Coronary artery (tissue), 2 donors: Measurements from ENCODE around the gene SARS1.
"Not testable (repeated sequence)": the region's sequence is repeated elsewhere in the genome, so short reads cannot be mapped to it uniquely, and the experiment has no call there.

Experiments used
- DNase-seq: peaks from one replicate; pipeline ENCODE4 v3.0.0-alpha.2; 2017; ENCODE audit warnings: low spot score
- H3K27ac ChIP-seq, 2 donors: fragments of 200-600 bp; sonication (generic); one replicate each; pipeline ENCODE4 v1.5.1; 2016 to 2019
- H3K4me3 ChIP-seq: fragments of 200-600 bp; sonication (generic); 2 replicates; pipeline ENCODE4 v1.5.1; 2016; ENCODE audit warnings: mild to moderate bottlenecking, moderate library complexity
- TF ChIP-seq, protein P1 (sequence below): fragments of 200-600 bp; sonication (generic); IDR thresholded peaks from one replicate; pipeline ENCODE4 v1.5.1; 2019; ENCODE audit warnings: antibody characterized with exemption

Gene SARS1

DNA sequence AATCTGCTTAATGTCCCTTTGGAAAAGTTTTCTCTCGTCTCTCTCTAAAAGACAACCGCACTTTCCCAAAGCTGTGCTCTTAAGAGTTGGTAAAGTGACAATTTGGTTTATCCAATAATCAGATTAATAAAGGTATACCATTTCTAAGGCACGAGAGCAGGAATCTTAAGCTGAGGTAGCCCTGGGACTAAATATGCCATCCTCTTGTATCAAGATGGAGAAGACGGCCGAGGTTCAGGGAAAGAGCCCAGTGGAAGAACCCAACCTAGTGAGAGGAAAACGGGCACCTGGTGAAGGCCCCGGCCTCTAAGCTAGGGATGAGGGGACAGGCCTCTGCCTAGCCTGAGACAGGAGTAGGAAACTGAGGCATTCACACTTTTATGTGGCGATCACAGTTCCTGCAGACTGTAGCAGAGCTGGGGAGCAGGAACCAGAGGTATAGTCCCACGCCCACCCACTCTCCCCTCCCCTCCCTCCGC lies 334 bp upstream of the SARS1 start:
- TF ChIP-seq, protein P1, sequence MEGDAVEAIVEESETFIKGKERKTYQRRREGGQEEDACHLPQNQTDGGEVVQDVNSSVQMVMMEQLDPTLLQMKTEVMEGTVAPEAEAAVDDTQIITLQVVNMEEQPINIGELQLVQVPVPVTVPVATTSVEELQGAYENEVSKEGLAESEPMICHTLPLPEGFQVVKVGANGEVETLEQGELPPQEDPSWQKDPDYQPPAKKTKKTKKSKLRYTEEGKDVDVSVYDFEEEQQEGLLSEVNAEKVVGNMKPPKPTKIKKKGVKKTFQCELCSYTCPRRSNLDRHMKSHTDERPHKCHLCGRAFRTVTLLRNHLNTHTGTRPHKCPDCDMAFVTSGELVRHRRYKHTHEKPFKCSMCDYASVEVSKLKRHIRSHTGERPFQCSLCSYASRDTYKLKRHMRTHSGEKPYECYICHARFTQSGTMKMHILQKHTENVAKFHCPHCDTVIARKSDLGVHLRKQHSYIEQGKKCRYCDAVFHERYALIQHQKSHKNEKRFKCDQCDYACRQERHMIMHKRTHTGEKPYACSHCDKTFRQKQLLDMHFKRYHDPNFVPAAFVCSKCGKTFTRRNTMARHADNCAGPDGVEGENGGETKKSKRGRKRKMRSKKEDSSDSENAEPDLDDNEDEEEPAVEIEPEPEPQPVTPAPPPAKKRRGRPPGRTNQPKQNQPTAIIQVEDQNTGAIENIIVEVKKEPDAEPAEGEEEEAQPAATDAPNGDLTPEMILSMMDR: no peak
- Histone ChIP-seq H3K4me3 (peak overlapping the region; percentile 91), H3K27ac (peak overlapping the region; percentile 85 to 95)
- no peak for DNase-seq

- TF ChIP-seq, protein P1: no peak
Measured at GRCh38 chr1:109214695-109215623, 1.2 kb downstream of the SARS1 start.

GRCh38 chr1:109216662-109217061 lies 2.9 kb downstream of the SARS1 start:
- no peak for DNase-seq
- no peak overlapping the region for H3K27ac ChIP-seq
- peak overlapping the region; percentile 3 for H3K4me3 ChIP-seq
- TF ChIP-seq, protein P1: no peak

More at GRCh38 chr1:109214695-109215623, 1.2 kb downstream of the SARS1 start:
- H3K27ac ChIP-seq: peak overlapping the region; percentile 85 to 95
- DNase-seq: no peak
- H3K4me3 ChIP-seq: peak overlapping the region; percentile 91

- DNase-seq: no peak
- H3K4me3 ChIP-seq: no peak overlapping the region
- no peak overlapping the region for H3K27ac ChIP-seq
- TF ChIP-seq, protein P1: no peak
Measured at GRCh38 chr1:109218516-109218915, 4.8 kb downstream of the SARS1 start.

- not testable (repeated sequence) for H3K27ac ChIP-seq, DNase-seq, H3K4me3 ChIP-seq
Measured at GRCh38 chr1:109221201-109221600, 7.5 kb downstream of the SARS1 start.

GRCh38 chr1:109225308-109225707 lies 11.6 kb downstream of the SARS1 start:
- TF ChIP-seq, protein P1: no peak
- no peak overlapping the region for H3K4me3 ChIP-seq

DNA sequence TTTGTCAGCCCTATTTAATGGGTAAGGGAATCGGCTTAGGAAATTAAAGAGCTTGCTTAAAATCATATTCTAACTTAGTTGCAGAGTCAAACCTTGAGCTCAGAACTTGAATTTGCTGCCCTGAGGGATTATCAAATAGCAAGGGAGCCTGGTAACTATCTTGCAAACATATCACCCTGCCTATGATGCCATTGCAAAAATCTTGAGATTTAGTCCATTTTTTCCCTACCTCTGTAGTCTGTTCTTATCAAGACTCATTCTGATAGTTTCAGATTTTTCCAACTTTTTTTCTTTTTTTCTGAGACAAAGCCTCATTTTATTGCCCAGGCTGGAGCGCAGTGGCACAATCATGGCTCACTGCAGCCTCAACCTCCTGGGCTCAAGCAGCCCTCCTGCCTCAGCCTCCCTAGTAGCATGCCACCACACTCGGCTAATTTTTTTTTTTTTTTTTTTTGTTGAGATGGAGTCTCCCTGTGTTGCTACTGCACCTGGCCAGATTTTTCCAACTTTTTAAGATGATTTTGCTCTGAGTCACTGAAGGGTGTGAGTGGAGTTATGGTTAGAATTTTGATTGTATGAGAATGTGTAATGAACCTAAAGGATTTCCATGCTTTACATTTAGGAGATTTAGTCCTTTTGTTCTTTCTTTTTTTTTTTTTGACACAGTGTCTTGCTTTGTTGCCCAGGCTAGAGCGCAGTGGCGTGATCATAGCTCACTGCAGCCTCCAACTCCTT lies 12.2 kb downstream of the SARS1 start:
- no peak overlapping the region for H3K4me3 ChIP-seq
- TF ChIP-seq, protein P1: no peak
- no peak overlapping the region for H3K27ac ChIP-seq
- DNase-seq: no peak

More at GRCh38 chr1:109225308-109225707, 11.6 kb downstream of the SARS1 start:
- no peak overlapping the region for H3K27ac ChIP-seq
- DNase-seq: no peak
